Muscle of arm (tissue), 14 donors: ENCODE data around the gene ECHS1. TPM values are rescaled to one million over a fixed set of nuclear protein-coding genes. Genes with fewer than 3 reads are reported as not detected.
A peak's percentile ranks its signal among the peaks of the same experiment; 100 is the strongest.
"Not testable (repeated sequence)": the region's sequence is repeated elsewhere in the genome, so short reads cannot be mapped to it uniquely, and the experiment has no call there.

Experiments
- DNase-seq: peaks from one replicate; pipeline ENCODE4 v3.0.0-alpha.2; 2013
- long read RNA-seq, 11 donors: transcript quantifications; one replicate each; lab custom pipeline, GENCODE V29; 2026
- polyA plus RNA-seq, 12 donors: library from polyadenylated mRNA; unstranded; fragments of 120-200 nt; gene quantifications; one replicate each; pipeline ENCODE4 v1.2.1, GENCODE V29; 2013; ENCODE audit not compliant: insufficient read length in 12 of 12

Gene ECHS1
- polyA plus RNA-seq = 100 to 1,000 TPM in 9 of 12 donors, 10 to 100 TPM in 2, not detected in 1; 62.5 to 133 (median 117) TPM
- long read RNA-seq, donor 1, transcript ECHS1-201 (8 exons, 1,617 nt) = major isoform, 79 of 112 reads
- long read RNA-seq, donor 1, partial matches to known transcripts = 33 of 112 reads
- long read RNA-seq, donor 1, other reads (novel, unspliced or antisense) = 0 of 112 reads
- long read RNA-seq, donor 2, transcript ECHS1-201 (8 exons, 1,617 nt) = major isoform, 126 of 162 reads
- long read RNA-seq, donor 2, partial matches to known transcripts = 36 of 162 reads
- long read RNA-seq, donor 2, other reads (novel, unspliced or antisense) = 0 of 162 reads
- long read RNA-seq, donor 3, transcript ECHS1-201 (8 exons, 1,617 nt) = major isoform, 44 of 44 reads
- long read RNA-seq, donor 3, partial matches to known transcripts = 0 of 44 reads
- long read RNA-seq, donor 3, other reads (novel, unspliced or antisense) = 0 of 44 reads
- long read RNA-seq, donor 4, transcript ECHS1-201 (8 exons, 1,617 nt) = major isoform, 33 of 49 reads
- long read RNA-seq, donor 4, partial matches to known transcripts = 16 of 49 reads
- long read RNA-seq, donor 4, other reads (novel, unspliced or antisense) = 0 of 49 reads
- long read RNA-seq, donor 5 = 0 reads
- long read RNA-seq, donor 6, transcript ECHS1-201 (8 exons, 1,617 nt) = major isoform, 48 of 74 reads
- long read RNA-seq, donor 6, partial matches to known transcripts = 26 of 74 reads
- long read RNA-seq, donor 6, other reads (novel, unspliced or antisense) = 0 of 74 reads
- long read RNA-seq, donor 7, transcript ECHS1-201 (8 exons, 1,617 nt) = major isoform, 35 of 52 reads
- long read RNA-seq, donor 7, partial matches to known transcripts = 17 of 52 reads
- long read RNA-seq, donor 7, other reads (novel, unspliced or antisense) = 0 of 52 reads
- long read RNA-seq, donor 8, transcript ECHS1-201 (8 exons, 1,617 nt) = major isoform, 118 of 155 reads
- long read RNA-seq, donor 8, partial matches to known transcripts = 37 of 155 reads
- long read RNA-seq, donor 8, other reads (novel, unspliced or antisense) = 0 of 155 reads
- long read RNA-seq, donor 9, transcript ECHS1-201 (8 exons, 1,617 nt) = major isoform, 41 of 67 reads
- long read RNA-seq, donor 9, partial matches to known transcripts = 26 of 67 reads
- long read RNA-seq, donor 9, other reads (novel, unspliced or antisense) = 0 of 67 reads
- long read RNA-seq, donor 10, transcript ECHS1-201 (8 exons, 1,617 nt) = major isoform, 97 of 111 reads
- long read RNA-seq, donor 10, partial matches to known transcripts = 14 of 111 reads
- long read RNA-seq, donor 10, other reads (novel, unspliced or antisense) = 0 of 111 reads
- long read RNA-seq, donor 11, transcript ECHS1-201 (8 exons, 1,617 nt) = major isoform, 74 of 98 reads
- long read RNA-seq, donor 11, partial matches to known transcripts = 24 of 98 reads
- long read RNA-seq, donor 11, other reads (novel, unspliced or antisense) = 0 of 98 reads

DNA sequence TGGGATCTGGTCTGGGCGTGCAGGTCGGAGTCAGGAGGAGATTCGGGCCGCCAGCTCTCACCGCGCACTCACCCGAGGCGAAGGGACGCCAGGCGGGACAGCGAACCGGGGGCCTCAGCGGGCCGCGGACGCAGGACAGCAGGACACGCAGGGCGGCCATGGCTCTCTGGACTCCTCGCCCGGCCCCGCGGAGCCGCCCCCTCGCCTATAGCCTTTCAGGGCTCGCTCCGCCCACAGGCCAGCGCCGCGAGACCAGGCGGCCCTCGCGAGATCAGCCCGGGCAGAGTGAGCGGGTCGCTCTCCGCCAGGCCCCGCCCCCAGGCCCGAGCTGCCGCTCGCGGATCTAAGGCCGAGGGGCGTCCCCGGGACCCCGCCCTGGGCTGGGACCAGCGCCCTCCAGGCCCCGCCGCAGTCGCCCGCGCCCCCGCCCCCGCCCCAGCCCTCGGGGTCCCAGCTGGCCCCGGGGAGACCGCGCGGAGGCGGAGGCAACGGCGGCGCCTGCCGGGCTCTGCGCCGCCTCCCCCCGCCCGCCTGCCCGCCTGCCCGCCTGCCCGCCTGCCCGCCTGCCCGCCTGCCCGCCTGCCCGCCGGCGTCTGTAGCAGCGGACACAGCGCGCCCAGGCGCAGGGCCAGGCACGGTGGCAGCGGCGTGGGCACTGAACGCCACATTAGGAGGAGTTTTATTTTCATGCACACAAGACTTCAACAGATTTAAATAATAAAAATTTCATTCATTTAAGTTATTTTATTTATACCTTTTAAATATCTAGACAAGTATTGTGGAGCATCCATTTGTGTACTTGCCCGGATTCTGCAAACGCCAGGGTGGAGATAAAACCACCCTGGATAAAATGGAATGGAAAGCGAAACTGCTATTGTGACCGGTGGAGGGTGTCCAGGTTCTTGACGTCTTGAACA lies at the start of gene ECHS1:
ECHS1 (minus strand) TSS at position 181 of the 917 bp plus-strand sequence; CDS start at position 160, 21 bp downstream.
- peak; percentile 96 for DNase-seq

DNA sequence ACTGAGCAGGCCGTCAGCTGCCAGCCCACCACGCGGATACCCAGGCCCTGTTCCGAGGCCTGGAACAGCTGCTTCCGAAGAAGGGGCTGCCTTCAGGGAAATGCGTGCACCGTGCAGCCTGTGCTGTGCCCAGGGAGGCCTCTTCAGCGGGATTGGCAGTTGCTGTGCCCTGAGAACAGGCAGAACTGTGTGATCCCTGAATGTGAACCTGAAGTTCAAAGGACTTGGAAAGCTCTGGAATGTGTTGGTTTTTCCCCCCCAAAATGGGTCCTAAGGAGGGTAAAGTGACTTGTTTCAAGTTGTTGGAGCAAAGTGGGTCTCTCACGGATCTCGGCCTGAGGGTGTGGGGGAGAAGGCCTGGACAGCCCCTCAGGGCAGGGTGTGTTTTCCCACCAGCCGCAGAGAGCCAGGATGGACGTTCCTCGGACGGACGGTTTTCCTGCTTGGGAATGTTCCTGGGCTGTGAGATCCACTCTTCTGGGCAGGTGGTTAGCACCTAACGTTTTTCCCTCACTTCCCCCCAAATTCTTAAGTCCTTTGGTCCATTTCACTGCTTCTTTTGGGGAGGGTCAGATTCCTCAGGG lies 49.2 kb upstream of the ECHS1 start:
- no peak for DNase-seq

DNA sequence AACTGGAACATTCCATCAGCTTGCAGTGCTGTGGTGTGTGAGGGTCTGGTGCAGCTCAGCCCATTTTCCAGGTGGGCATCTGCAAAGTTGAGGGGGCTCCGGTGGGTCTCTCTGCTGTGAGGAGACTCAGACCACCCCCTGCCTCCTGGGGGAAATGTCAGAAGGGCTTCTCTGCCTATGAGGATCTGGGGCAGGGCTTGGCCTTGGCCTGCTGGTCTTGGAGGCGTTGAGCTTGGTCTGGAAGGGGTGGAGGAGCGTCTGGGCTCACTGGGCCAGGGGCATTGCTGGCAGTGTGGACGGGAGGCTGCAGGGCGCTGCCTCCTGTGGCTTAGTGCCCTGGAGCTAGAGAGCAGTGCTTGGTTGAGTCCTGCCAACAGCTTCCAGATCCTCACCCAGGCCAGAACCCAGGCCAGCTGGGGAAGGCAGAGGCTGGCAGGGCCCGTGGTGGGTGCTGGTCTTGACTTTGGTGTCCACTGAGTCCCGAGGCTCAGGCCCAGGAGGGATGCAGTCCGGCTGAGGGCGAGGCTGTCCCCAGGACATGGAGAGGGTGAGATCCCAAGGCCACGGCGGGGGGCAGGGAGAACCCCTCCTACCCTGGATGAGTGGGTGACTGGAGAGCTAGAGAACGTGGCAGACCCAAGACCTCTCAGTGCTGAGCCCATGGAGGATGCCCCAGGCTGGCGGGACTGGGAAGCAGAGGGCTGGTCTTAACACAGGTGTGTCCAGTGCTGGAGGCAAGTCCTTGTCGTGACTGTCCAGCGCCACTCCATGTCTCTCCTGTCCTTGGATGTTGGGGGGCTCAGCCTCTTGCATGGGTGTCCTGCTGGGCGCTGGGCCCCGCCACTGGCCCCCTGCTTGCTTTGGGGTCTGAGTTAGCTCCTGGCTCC lies 48.4 kb upstream of the ECHS1 start:
- DNase-seq = no peak

DNA sequence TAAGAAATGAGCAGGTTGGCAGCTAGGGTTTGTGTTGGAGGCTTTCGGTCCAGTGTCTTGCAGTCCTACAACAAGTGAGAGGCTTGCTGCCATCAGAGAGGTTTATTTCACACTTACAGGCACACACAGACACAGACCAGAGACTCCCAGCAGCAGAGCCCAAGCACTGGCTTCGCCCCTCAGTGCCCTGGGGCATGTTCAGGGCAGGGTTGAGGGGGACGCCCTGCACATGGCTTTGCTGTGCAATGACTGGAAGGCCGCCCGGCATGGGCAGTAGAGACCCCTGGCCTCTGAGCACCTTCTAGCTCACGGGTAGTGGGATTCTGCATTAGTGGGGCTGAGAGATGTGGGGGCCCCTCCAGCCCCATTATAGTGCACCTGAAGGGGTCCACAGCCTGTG lies 47.4 kb upstream of the ECHS1 start:
- DNase-seq = no peak

DNA sequence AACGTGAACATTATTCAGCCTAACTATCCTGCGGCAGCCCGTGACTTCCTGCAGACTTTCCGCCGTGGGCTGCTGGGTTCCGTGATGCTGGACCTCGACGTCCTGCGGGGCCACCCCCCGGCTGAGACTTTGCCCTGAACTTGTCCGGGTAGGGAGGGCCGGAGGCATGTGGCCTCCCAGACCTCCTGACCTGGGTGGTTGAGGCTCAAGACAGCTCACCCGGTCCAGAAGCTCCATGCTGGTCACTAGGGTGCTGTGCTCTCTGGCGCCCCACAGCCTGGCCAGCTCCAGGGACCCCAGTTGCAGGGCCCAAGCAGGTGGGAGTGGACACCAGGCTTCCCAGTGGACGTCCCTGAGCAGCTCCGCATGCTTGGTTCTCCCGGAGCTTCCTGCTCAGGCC lies 46.9 kb upstream of the ECHS1 start:
- DNase-seq = no peak

DNA sequence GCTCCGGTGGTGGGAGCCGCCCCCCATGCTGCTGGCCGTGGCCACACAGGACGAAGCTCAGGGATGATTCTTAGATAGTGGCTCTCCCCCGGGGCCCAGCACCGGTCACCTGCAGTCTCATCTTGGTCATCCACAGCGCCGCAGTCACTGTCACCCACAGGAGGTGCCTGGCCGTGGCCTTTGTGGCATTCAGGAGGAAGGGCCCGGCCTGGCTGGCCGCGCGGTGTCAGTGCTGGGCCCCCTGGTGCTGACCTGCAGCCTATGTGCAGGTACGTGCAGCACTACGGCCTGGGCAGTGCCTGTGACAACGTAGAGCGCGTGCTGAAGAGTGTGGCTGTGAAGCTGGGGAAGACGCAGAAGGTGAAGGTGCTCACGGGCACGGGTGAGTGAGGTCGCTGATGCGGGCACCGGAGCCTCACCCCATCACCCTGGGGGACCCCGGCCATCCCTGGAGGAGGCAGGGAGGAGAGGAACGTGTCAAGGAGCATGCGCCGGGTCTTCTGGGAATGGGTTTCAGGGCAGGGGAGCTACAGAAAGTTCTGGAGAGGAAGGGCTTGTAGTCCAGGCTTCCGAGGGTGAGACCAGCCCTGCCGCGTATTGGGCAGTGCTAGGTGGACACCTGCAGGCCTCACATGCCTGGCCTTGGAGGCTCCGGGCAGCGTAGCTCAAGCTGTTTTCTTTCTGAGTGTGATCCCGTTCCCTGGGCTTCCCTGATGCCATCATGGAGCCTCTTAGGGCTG lies 46.2 kb upstream of the ECHS1 start:
- no peak for DNase-seq

DNA sequence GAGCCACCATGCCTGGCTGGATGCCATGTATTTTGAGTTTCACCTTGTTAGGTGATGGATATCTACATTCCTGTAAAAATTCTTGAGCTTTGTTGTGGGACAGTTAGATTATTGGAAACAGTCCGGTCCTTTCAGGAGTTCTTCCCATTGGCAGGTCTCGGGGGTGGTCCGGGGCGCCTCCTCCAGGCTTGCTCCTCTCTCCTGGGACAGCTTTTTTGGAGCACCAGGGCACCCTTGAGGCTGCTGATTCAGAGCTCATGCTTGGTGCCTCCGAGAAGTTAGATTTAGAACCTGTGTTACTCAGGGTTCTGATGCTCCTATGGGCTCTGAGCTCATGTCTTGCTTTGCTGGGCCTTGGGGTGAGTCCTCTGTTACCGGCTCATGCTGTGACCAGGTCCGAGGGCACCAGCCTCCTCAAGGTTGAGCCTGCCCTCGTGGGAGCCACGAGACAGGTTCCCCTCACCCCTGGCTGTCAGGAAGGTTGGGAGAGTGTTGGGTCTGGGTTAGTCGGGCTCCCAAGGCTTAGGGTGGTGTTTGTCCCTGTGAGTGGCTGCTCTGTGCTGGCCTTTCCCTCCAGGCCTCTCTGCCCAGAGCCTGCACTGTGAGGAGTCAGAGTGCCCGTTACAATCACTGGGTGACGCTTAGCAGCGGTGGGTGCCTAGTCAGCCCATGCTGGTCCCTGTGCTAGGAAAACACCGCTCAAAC lies 45.3 kb upstream of the ECHS1 start:
- DNase-seq = no peak

DNA sequence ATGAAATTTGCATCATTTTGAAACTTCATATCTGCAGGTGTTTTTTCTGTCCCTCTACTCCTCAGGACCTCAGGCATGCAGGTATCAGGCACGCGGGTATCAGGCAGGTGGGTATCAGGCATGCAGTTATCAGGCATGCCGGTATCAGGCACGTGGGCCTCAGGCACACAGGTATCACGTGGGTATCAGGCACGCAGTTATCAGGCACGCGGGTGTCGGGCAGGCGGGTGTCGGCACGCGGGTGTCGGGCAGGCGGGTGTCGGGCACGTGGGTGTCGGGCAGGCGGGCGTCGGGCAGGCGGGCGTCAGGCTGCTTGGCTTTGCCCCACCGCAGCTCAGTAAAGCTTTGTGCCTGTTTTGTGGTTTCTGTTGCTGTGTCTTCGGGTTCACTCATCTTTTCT lies 42.6 kb upstream of the ECHS1 start:
- DNase-seq = no peak

DNA sequence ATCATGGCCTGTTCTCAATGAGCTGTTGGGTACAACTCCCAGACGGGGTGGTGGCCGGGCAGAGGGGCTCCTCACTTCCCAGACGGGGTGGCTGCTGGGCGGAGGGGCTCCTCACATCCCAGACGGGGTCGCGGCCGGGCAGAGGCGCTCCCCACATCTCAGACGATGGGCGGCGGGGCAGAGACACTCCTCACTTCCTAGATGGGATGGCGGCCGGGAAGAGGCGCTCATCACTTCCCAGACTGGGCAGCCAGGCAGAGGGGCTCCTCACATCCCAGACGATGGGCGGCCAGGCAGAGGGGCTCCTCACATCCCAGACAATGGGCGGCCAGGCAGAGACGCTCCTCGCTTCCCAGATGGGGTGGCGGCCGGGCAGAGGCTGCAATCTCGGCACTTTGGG lies 41.2 kb upstream of the ECHS1 start:
- DNase-seq = not testable (repeated sequence)

DNA sequence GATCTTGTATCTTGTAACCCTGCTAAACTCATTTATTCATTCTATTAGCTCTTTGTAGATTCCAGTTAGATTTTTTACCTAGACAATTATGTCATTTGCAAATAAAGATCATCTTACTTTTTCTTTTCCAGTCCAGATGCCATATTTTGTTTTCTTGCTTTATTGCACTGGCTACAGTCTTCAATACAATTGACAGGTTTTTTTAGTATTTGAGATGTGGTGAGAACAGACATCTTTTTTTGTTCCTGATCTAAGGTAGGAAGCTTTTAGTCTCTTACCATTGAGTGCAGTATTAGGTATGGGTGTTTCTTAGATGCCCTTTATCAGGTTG lies 39.2 kb upstream of the ECHS1 start:
- no peak for DNase-seq

DNA sequence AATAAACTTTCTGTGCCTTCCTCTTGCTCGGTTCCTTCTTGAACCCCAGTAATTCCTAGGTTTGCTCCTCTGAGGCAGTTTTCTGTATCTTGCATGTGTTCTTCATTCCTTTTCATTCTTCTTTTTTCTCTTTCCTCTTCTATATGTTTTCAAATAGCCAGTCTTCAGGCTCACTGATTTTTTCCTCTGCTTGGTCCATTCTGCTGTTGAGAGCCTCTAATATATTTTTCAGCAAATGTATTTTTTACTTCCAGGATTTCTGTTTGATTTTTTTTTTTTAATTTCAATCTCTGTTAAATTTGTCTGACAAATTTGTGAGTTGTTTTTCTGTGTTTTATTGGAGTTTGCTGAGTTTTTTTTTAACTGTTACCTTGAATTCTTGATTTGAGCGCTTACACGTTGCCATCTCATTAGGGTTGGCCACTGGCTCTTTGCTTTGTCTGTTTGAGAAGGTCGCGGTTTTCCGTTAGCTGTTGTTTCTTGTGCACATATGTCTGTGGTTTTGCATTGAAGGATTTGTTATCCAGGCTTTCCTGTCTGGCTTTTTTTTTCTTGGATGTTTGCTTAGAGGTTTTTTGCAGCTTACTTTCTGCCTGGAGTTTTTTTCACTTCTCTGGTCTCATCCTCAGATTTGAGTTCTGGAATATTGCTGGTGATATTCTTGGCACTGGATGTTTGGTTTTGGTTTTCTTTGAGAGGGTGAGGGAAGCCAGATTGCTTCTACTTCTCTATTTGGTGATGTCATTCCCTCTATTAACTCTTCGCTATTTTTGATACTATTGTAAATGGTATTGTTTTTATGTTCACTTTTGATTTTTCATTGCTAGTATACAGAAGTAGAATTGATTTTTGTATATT lies 38.6 kb upstream of the ECHS1 start:
- DNase-seq = no peak

DNA sequence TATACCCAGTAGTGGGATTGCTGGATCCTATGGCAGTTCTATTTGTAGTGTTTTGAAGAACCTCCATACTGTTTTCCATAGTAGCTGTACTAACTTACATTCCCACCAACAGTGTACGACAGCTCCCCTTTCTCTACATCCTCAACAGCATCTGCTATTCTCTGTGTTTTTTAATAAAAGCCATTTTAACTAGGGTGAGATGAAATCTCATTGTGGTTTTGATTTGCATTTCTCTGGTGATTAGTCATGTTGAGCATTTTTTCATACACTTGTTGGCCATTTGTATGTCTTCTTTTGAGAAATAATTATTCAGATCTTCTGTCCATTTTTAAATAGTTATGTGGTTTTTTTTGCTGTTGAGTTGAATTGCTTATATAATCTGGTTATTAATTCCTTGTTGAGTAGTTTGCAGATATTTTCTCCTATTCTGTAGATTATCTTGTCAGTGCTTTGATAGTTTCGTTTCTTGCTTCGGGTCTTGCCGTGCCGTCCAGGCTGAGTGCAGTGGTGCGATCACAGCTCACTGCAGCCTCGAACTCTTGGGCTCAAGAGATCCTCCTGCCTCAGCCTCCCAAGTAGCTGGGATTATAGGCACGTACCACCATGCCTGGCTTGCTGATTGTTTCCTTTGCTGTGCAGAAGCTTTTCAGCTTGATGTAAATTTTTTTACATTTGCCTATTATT lies 32.8 kb upstream of the ECHS1 start:
- DNase-seq = no peak

DNA sequence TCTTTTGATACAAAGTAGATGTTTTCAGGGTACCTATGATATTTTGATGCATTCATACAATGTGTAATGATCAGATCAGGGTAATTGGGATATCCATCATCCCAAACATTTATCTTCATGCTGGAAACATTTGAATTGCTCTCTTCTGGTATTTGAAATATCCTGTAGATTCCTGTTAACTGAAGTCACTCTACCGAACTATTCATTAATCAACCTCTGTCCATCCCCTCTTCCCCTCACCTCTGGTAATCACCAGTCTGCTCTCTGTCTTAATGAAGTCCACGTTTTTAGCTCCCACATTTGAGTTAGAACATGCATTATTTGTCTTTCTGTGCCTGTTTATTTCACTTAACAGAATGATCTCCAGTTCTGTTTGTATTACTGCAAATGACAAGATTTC lies 32.1 kb upstream of the ECHS1 start:
- DNase-seq = no peak

DNA sequence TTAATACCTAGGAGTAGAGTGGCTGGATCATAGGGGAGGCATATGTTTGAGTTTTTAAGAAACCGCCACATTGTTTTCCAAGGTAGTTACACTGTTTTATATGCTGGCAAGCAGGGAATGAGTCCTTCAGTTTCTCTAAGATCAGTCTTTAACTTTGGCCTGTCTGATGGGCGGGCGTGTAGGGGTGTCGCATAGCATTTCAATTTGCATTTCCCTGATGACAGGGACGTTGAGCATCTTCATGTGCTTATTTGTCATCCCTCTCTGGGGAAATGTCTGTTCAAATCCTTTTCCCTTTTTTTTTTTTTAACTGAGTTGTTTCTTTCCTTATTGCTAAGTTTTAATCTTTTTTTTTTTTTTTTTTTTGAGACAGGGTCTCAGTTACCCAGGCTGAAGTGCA lies 30.6 kb upstream of the ECHS1 start:
- DNase-seq = no peak

DNA sequence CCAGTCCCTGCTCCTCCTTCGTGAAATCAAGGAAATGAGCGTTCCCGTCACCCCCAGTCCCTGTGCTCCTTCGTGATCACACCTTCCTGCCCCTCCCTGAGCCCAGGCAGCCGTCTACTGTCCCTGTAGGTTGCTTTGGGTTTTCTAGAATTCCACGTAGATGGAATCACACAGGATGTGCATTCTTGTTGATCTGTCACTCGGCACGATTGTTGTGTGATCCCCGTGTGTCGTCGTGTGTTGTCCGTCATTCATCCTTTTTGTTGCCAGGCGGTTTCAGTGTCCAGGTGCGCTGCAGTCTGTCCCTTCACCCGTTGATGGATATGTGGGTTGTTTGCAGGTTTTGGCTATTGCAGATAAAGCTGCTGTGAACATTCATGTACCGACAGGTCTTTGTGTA lies 30.2 kb upstream of the ECHS1 start:
- DNase-seq = no peak
